ENCODE results near the gene SNAP47. TPM values are rescaled to one million over a fixed set of nuclear protein-coding genes. Genes with fewer than 3 reads are reported as not detected.

SNAP47 gene
- total RNA-seq, 2 experiments from 2014 or later = 24.1 to 30.5 TPM

DNA sequence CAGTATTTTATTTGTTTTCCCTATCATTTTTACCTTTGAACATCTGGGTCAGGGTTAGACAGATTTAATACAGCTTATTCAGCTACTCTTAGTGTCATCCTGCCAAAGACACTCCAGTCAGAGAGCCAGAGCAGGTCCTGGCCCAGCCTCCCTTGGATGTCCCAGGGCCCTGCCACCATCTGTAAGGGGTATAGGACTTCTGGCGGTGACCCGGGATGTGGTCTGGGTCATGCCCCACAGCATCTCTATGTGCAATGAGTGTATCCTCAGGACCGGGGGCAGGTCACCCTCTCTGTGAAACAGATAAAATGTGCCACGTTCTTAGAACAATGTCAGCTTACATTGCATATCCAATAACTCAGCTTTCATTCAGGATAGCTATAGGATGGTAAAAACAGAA is 42.4 kb downstream of the SNAP47 start:
- Mint-ChIP-seq H3K36me3 (peaks cover 4% of the 10 kb centered on the region), H3K9me3 (no peaks in the 10 kb centered on the region), H3K27ac (no peak overlapping the region), H3K4me1 (peaks cover 19% of the 10 kb centered on the region), H3K4me3 (no peak overlapping the region), H3K27me3 (no peaks in the 10 kb centered on the region)
- DNase-seq = no peak

DNA sequence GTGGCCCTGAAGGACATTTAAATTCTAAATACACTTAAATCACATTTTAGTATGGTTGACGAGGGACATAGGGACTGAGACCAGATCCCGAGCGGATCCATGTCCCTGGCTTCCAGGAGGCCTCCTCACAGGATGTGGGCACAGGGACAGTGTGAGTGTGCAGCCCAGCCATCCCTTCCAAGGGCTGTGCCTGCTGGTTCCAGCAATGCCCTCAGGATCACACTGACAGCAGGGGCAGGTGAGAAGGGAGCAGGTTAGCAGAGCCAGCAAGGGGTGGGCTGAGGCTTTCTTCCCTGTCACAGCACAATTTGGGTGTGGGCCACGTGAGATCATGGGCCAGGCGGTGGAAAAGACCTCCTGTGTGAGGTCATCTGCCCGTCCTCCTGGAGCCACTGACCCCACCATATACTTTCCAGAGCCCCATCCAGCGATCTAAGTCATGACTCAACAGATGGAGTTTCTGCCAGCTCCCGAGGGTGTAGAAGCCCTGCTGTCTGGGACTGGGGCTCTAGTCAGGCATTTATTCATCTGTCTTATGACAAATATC is 43.2 kb downstream of the SNAP47 start:
- Mint-ChIP-seq H3K4me3 (no peak overlapping the region), H3K27ac (no peak overlapping the region), H3K9me3 (no peaks in the 10 kb centered on the region), H3K4me1 (peaks cover 13% of the 10 kb centered on the region), H3K27me3 (no peaks in the 10 kb centered on the region), H3K36me3 (peaks cover 4% of the 10 kb centered on the region)
- no peak for DNase-seq

DNA sequence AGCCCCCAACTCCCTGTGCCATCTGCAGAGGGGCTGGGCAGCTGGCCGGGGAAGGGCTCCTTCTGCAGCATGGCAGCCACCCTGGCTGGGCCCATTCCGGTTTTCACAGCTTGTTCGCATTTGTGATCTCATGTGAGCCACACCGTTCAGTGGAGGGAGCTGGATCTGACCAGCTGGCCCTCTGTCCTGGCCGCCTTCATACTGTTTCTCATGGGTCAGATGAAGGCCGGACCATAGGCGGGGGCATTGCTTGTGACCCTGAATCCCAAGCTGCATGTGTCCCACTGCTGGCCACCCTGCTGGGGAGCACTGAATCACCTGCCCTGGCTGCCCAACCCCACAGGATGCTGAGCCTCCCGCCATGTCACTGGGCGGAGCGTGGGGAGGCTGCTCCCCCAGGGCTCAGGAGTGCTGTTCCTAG is 43.8 kb downstream of the SNAP47 start:
- H3K27me3 Mint-ChIP-seq = no peaks in the 10 kb centered on the region
- H3K4me1 Mint-ChIP-seq = peaks cover 7% of the 10 kb centered on the region
- no peak for DNase-seq
- peaks cover 1% of the 10 kb centered on the region for H3K36me3 Mint-ChIP-seq
- no peak overlapping the region for H3K4me3 Mint-ChIP-seq
- no peak overlapping the region for H3K27ac Mint-ChIP-seq
- no peaks in the 10 kb centered on the region for H3K9me3 Mint-ChIP-seq

DNA sequence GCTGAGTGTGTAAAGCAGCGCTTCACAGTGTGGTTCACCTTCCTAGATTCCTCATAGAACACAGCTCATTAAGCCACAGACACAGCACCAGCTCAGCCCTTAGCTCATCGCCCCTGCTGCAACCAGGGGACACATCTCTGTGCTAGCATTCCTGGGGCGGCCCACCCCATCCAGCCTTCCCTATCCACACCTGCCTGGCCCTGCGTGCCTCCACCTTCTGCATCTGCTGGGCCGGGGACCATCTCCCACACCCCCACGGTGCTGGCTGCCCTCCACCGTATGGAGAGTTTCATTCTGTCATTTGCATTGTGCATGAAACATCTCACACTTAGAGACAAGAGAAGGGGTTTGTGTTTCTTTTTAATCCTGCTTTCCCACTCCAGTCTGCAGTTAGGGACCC is 44.5 kb downstream of the SNAP47 start:
- no peak for DNase-seq
- Mint-ChIP-seq H3K27me3 (no peaks in the 10 kb centered on the region), H3K4me1 (peaks cover under 1% of the 10 kb centered on the region), H3K36me3 (no peaks in the 10 kb centered on the region), H3K27ac (no peak overlapping the region), H3K9me3 (no peaks in the 10 kb centered on the region), H3K4me3 (no peak overlapping the region)

DNA sequence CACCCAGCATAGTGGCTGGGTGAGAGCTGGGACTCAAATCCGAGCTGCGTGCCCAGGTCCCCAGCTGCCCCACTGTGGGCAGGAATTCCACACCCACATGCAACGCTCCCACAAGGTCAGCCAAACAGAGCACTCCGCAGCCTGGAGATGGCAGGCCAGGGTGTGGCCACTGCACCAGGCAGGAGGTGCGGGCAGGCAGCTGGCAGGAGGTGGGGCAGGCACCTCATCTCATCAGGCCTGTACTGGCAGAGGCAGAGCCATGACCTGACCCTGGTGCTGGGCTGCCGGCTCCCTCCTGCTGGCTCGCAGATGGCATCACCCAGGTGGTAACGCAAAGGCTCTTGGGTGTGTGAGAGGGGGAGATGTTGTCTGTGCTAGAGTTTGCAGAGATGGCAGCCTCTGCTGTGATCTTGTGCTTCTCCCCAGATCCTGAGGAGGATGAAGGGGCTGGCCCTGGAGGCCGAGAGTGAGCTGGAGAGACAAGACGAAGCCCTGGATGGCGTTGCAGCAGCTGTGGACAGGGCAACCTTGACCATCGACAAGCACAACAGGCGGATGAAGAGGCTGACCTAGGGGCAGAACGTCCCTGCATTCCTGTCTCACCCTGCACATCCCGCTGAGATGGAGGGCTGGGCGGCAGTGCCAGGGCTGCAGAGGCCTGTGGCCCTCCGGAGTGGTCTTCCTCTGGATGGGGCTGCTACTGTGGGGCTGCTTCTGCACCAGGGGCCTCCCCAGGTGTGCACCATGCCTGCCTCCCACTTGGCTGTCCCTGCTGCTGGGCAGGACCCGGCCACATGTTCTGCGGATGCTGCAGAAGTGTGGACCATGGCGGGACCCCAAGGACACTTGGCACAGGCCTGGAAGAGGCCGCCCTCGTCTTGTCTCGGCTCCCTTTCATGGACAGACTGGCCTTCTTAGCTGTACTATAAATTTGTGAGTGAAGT is 45.1 kb downstream of the SNAP47 start:
- no peaks in the 10 kb centered on the region for H3K9me3 Mint-ChIP-seq
- no peak overlapping the region for H3K4me3 Mint-ChIP-seq
- no peaks in the 10 kb centered on the region for H3K36me3 Mint-ChIP-seq
- H3K27ac Mint-ChIP-seq = no peak overlapping the region
- no peak for DNase-seq
- H3K27me3 Mint-ChIP-seq = no peaks in the 10 kb centered on the region
- H3K4me1 Mint-ChIP-seq = peaks cover under 1% of the 10 kb centered on the region

DNA sequence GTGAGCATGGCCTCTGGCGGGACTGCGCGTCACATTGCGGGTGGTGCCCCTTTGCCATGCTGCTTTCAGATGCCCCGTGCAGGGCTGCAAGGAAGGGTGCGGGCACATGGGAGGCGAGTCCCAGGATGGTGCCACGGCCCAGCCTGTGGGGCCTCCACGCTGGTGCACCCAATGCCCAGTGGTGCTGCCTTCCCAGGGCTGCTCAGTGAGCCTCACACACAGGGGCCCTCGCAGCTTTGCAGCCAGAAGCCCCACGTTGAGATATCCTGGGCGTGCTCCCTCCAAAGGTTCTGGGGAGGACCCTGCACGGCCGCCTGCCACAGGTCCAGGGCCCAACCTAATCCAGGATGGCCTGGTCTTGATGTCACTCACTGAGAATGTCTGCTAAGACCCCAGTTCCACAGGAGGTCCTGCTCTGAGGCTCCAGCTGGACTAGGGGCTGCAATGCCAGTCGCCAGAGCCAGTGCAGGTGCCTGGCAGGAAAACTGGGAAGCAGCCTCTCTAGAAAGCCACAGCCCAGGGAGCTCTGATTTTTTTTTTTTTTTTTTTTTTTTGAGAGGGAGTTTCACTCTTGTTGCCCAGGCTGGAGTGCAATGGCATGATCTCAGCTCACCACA is 46.2 kb downstream of the SNAP47 start:
- Mint-ChIP-seq H3K4me1 (peaks cover 5% of the 10 kb centered on the region), H3K9me3 (no peaks in the 10 kb centered on the region), H3K27me3 (no peaks in the 10 kb centered on the region), H3K27ac (no peak overlapping the region), H3K36me3 (no peaks in the 10 kb centered on the region), H3K4me3 (no peak overlapping the region)
- DNase-seq = no peak

- H3K36me3 Mint-ChIP-seq = no peaks in the 10 kb centered on the region
- peaks cover 8% of the 10 kb centered on the region for H3K4me1 Mint-ChIP-seq
- DNase-seq = no peak
- H3K4me3 Mint-ChIP-seq = no peak overlapping the region
- H3K9me3 Mint-ChIP-seq = no peaks in the 10 kb centered on the region
- H3K27me3 Mint-ChIP-seq = no peaks in the 10 kb centered on the region
- H3K27ac Mint-ChIP-seq = no peak overlapping the region
These were observed 47.0 kb downstream of the SNAP47 start for GRCh38 chr1:227782226-227782625.

- H3K27ac Mint-ChIP-seq = no peak overlapping the region
- DNase-seq = no peak
- H3K4me3 Mint-ChIP-seq = no peak overlapping the region
- H3K36me3 Mint-ChIP-seq = no peaks in the 10 kb centered on the region
- H3K9me3 Mint-ChIP-seq = no peaks in the 10 kb centered on the region
- H3K27me3 Mint-ChIP-seq = no peaks in the 10 kb centered on the region
- H3K4me1 Mint-ChIP-seq = peaks cover 14% of the 10 kb centered on the region
These were observed 50.0 kb downstream of the SNAP47 start for GRCh38 chr1:227785094-227785804.

DNA sequence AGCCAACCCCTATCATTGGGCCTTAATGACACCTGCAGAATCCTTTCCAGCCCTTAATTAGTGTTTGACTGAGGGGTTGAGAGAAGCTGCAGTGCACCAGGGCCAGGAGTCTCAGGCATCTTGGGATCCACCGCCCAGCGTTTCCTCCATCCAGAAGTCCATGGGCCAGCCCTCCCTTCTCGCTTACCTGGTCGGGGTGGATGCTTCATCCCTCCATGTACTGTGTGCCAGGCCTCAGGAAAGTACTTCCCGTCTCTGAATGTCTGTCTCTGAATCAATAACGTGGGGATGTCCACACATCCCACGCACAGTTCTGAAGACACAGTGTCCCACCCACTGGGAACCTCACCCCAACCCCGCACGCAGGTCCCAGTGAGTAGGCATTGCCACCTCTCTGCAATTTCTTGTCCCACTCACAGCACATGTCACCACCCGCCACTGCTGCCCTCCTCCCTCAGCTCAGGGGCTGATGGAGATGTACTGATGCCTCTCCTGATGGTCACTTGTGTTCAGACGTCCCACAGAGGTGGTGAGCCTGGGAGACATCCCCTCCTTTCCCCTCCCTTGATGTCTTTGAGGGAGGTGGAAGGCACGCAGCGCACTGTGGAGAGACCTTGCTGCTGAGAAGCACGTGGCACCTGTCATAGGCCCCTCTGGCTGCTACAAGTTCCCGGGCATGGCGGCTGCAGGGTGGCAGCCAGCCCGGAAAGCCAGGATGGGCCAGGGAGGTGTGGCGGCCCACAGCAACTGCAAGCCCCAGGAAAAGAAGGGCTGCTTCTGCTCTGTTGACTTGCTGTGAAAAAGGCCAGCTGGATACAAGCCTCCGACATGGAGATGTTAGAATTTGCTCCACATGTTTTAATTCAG is 50.8 kb downstream of the SNAP47 start:
- no peak for DNase-seq
- Mint-ChIP-seq H3K4me1 (peaks cover 14% of the 10 kb centered on the region), H3K9me3 (no peaks in the 10 kb centered on the region), H3K27ac (no peak overlapping the region), H3K36me3 (no peaks in the 10 kb centered on the region), H3K27me3 (no peaks in the 10 kb centered on the region), H3K4me3 (peak overlapping the region; percentile 12)

GRCh38 chr1:227786673-227787512 is 51.7 kb downstream of the SNAP47 start:
- peak overlapping the region; percentile 72 for H3K4me3 Mint-ChIP-seq
- DNase-seq = no peak
- no peaks in the 10 kb centered on the region for H3K27me3 Mint-ChIP-seq
- H3K27ac Mint-ChIP-seq = no peak overlapping the region
- peaks cover 14% of the 10 kb centered on the region for H3K4me1 Mint-ChIP-seq
- H3K36me3 Mint-ChIP-seq = no peaks in the 10 kb centered on the region
- H3K9me3 Mint-ChIP-seq = no peaks in the 10 kb centered on the region

DNA sequence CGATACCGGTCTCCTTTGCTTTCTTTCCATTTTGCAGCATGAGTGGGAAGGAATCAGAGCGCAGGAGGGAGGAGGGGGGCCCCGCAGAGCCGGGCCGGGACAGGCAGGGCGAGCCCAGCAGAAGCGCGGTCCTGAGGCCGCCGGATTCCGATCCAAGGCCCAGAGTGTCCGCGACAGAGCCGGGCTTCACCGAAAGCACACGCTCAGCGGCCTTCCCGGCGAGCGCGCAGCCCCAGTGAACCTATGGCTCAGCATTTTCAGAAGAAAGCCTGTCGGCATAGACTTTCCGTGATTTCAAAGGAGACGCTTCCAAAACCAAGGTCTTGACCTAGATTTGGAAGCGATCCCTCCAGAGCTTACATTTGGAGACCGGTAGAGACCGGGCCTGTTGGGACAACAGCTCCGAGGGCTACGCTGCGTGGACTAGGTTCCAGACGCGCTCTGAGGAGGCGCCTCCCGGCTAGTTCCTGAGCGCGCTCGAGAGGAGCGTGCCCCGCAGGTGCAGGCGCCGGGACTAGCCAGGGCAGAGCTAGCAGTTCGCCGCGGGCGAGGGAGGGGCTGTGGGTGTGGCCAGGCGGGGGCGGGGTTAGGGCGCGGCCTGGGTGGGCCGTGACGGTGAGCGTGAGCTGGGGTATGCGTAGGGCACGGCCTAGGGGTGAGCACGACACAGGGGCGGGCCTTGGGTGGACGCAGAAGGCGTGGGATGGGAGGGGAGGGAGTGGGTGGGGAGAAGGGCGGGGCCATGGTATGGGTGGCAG is 52.5 kb downstream of the SNAP47 start:
- peak; percentile 90 for DNase-seq
- H3K4me1 Mint-ChIP-seq = peaks cover 14% of the 10 kb centered on the region
- H3K9me3 Mint-ChIP-seq = no peaks in the 10 kb centered on the region
- no peaks in the 10 kb centered on the region for H3K36me3 Mint-ChIP-seq
- no peaks in the 10 kb centered on the region for H3K27me3 Mint-ChIP-seq
- H3K4me3 Mint-ChIP-seq = peak overlapping the region; percentile 72
- no peak overlapping the region for H3K27ac Mint-ChIP-seq

DNA sequence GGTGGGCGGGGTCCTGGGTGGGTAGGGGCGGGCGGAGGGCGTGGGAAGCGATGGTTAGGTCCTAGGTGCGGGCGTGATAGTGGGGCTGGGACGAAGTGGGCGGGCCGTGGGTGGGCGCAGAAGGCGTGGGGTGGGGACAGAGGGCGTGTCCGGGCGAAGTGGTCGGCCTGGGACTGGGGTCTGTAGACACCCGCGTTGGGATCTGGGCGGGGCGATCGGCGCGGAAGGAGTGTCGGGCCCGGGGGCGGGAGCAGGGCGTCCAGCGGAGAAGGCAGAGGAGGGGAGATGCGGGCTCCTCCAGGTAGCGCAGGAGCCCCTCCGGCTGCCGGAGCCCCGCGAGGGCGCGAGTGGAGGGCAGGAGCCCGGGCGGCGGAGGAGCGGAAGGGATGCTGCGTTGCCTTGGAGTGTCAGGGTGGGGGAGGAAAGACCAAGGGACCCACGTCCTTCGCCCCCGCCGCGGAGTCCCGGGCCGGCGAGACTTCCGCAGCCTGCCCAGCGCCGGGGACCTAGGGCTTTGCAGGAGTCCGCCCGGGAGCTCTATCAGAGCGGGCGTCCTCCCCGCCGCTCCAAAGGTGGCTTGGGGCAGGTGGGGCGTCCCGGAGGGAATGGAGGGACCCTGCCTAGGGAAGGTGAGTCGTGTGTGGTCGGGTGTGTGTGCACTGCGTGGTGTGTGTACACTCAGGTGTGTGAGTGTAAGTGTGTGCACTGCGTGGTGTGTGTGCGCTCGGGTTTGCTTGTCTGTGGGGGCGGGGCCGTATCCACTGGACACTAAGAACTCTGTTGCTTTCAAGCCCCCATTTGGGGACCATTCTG is 53.2 kb downstream of the SNAP47 start:
- no peaks in the 10 kb centered on the region for H3K36me3 Mint-ChIP-seq
- H3K27ac Mint-ChIP-seq = no peak overlapping the region
- H3K9me3 Mint-ChIP-seq = no peaks in the 10 kb centered on the region
- H3K4me3 Mint-ChIP-seq = peak overlapping the region; percentile 75
- DNase-seq = peak; percentile 76
- H3K27me3 Mint-ChIP-seq = no peaks in the 10 kb centered on the region
- peaks cover 14% of the 10 kb centered on the region for H3K4me1 Mint-ChIP-seq
